ENCODE measurements around the gene RNF181. TPM values are rescaled to one million over a fixed set of nuclear protein-coding genes. Genes with fewer than 3 reads are reported as not detected.

RNF181 gene
- total RNA-seq, 6 donors from 2014 or later: 81.7 to 164 (median 108) TPM

GRCh38 chr2:85584354-85584856, 11.1 kb upstream of the RNF181 start, which contains the start of gene VAMP5:
Gene VAMP5 (plus strand): TSS chr2:85584431. CDS start chr2:85584491, 60 bp downstream.
- TF ChIP-seq POLR2A (IDR thresholded peaks at IDR 0.05): peak in 1 of 4 donors; percentile 63
- no peak for TF ChIP-seq CTCF (IDR thresholded peaks at IDR 0.05)
- TF ChIP-seq POLR2AphosphoS5 (IDR thresholded peaks at IDR 0.05): peak; percentile 43 to 66
- H3K9me3 ChIP-seq: no peaks in the 10 kb centered on the region
- peaks cover 0 to 20% (median 10%) of the 10 kb centered on the region in 4 donors for H3K36me3 ChIP-seq
- peak within 1 kb of the TSS; percentile 89 to 97 (median 96) for H3K27ac ChIP-seq
- peak within 1 kb of the TSS; percentile 49 to 69 (median 61) for H3K4me3 ChIP-seq
- DNase-seq: peak in 1 of 2 donors; percentile 90
- H3K4me1 ChIP-seq: peaks cover 78 to 93% (median 91%) of the 10 kb centered on the region in 4 donors
- no peaks in the 10 kb centered on the region for H3K27me3 ChIP-seq
- 8 to 19% methylated on average over 2 to 29 of the region's 52 CpGs for WGBS, 2 donors
- ATAC-seq (ENCODE audit: low FRiP score in 2 of 2): peak; percentile 7 to 83

- H3K9me3 ChIP-seq: no peaks in the 10 kb centered on the region
- H3K36me3 ChIP-seq: peaks cover 0 to 20% (median 9%) of the 10 kb centered on the region in 4 donors
- peak overlapping the region; percentile 49 to 69 (median 61) for H3K4me3 ChIP-seq
- peaks cover 78 to 93% (median 91%) of the 10 kb centered on the region in 4 donors for H3K4me1 ChIP-seq
- ATAC-seq (ENCODE audit: low FRiP score in 2 of 2) (peak; percentile 61 to 76), DNase-seq (peak in 1 of 2 donors; percentile 60)
- no peaks in the 10 kb centered on the region for H3K27me3 ChIP-seq
- peak in 2 of 4 donors; percentile 48 to 64 for TF ChIP-seq EP300 (IDR thresholded peaks at IDR 0.05)
- no peak for TF ChIP-seq CTCF (IDR thresholded peaks at IDR 0.05)
- TF ChIP-seq POLR2AphosphoS5 (IDR thresholded peaks at IDR 0.05): peak; percentile 88 to 92
- H3K27ac ChIP-seq: peak overlapping the region; percentile 89 to 97 (median 96)
- WGBS, 2 donors: 24 to 36% methylated on average over 8 to 9 of the region's 9 CpGs
Observed at GRCh38 chr2:85584857-85585780, 10.4 kb upstream of the RNF181 start.

DNA sequence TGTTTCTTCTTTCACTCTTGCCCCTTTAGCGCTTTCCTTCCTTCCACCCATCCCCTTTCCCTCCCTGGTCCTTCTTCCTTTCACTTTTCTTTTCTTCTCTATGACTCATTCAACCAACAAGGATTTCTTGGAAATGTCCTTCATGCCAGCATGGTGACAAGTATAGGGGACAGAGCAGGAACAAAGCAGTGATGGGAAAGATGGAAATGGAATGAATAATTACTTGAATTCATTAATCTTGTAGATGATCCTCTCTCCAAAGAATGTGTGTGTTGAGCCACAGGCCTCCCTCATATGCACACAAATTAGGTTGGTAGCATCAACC, 9.8 kb upstream of the RNF181 start:
- ATAC-seq (ENCODE audit: low FRiP score in 2 of 2): peak in 1 of 2 donors; percentile 15
- WGBS, 2 donors: 34 to 36% methylated on average over 1 of the region's 1 CpG
- H3K4me1 ChIP-seq: peaks cover 81 to 93% (median 91%) of the 10 kb centered on the region in 4 donors

DNA sequence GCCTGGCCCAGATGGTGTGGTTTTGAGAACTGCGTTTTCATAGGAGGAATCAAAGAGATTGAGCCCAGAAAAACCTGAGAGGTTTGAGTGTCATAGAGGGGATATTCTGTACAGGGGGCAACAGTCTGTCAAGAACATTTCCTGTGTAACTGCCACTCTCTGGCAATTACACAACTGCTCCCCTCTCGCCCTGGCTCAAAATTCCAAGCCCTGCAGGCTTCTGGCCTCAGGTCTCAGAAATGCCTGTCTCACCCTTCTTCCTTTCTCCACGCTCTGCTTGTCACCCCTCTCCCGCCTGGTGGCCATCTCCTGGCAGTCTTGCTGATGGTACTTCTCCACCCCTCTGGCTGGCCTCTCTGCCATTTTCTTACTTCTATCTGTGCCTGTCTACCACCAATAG, 7.3 kb upstream of the RNF181 start:
- H3K27ac ChIP-seq: peak overlapping the region; percentile 89 to 97 (median 96)
- H3K36me3 ChIP-seq: peaks cover 0 to 8% (median 0%) of the 10 kb centered on the region in 4 donors
- peaks cover 81 to 90% (median 89%) of the 10 kb centered on the region in 4 donors for H3K4me1 ChIP-seq
- H3K27me3 ChIP-seq: no peaks in the 10 kb centered on the region
- DNase-seq (no peak), ATAC-seq (ENCODE audit: low FRiP score in 2 of 2) (no peak)
- no peaks in the 10 kb centered on the region for H3K9me3 ChIP-seq
- WGBS, 2 donors: 40 to 46% methylated on average over 4 of the region's 4 CpGs
- TF ChIP-seq CTCF (IDR thresholded peaks at IDR 0.05): no peak
- H3K4me3 ChIP-seq: no peak overlapping the region

More for the DNA sequence above, 9.8 kb upstream of the RNF181 start:
- Histone ChIP-seq H3K27me3 (no peaks in the 10 kb centered on the region), H3K27ac (peak overlapping the region; percentile 89 to 97 (median 96)), H3K4me3 (peak overlapping the region in 3 of 4 donors; percentile 59 to 69 (median 63)), H3K36me3 (peaks cover 0 to 20% (median 9%) of the 10 kb centered on the region in 4 donors), H3K9me3 (no peaks in the 10 kb centered on the region)
- TF ChIP-seq CTCF (IDR thresholded peaks at IDR 0.05): no peak
- no peak for TF ChIP-seq POLR2A (IDR thresholded peaks at IDR 0.05)
- peak in 3 of 4 donors; percentile 79 to 90 (median 89) for TF ChIP-seq EP300 (IDR thresholded peaks at IDR 0.05)
- TF ChIP-seq POLR2AphosphoS5 (IDR thresholded peaks at IDR 0.05): peak in 1 of 2 donors; percentile 94
- DNase-seq: no peak
